ENCODE results near the gene FOXP1. TPM values are rescaled to one million over a fixed set of nuclear protein-coding genes. Genes with fewer than 3 reads are reported as not detected.

The FOXP1 gene
- total and polyA plus RNA-seq, 4 donors, result 4.9 to 35.4 (median 32.0) TPM

GRCh38 chr3:71065764-71066013, 517.8 kb downstream of the FOXP1 start:
- WGBS, result 5% methylated on average over 4 of the region's 4 CpGs
- DNase-seq (ENCODE audit: low spot score), result no peak
- TF ChIP-seq ZBTB33 (IDR thresholded peaks at IDR 0.05) (no peak), FOXA1 (IDR thresholded peaks at IDR 0.05) (no peak), EGR1 (IDR thresholded peaks at IDR 0.05; ENCODE audit: low read depth in 2 of 2) (no peak), REST (IDR thresholded peaks at IDR 0.05) (no peak), ATF3 (IDR thresholded peaks at IDR 0.05) (no peak), YY1 (IDR thresholded peaks at IDR 0.05) (no peak), RAD21 (IDR thresholded peaks at IDR 0.05) (no peak), NR2F2 (IDR thresholded peaks at IDR 0.05) (no peak), SP1 (IDR thresholded peaks at IDR 0.05) (no peak), HNF4A (conservative IDR thresholded peaks at IDR 0.05) (no peak), HNF4G (IDR thresholded peaks at IDR 0.05) (no peak), CTCF (IDR thresholded peaks at IDR 0.05; ENCODE audit: low read depth, low read length, missing input control) (no peak), GABPA (IDR thresholded peaks at IDR 0.05 in 1 of 2, conservative IDR thresholded peaks at IDR 0.05 in 1 of 2) (no peak), TAF1 (conservative IDR thresholded peaks at IDR 0.05) (no peak), JUND (IDR thresholded peaks at IDR 0.05) (no peak), RXRA (IDR thresholded peaks at IDR 0.05) (no peak), MAX (IDR thresholded peaks at IDR 0.05) (no peak), FOXA2 (IDR thresholded peaks at IDR 0.05) (no peak)
- H3K36me3 ChIP-seq (ENCODE audit: control insufficient read depth in 4 of 4, insufficient read depth in 3 of 4, low read depth in 1 of 4, low read length in 3 of 4), result no peaks in the 10 kb centered on the region
- H3K4me3 ChIP-seq (ENCODE audit: low read depth in 1 of 3, low read length in 3 of 3), result peak overlapping the region in 2 of 3 donors; percentile 68 to 74
- no peaks in the 10 kb centered on the region for H3K27me3 ChIP-seq (ENCODE audit: control insufficient read depth in 4 of 4, insufficient read depth in 4 of 4, low read length in 3 of 4)
- peaks cover 0 to 38% (median 31%) of the 10 kb centered on the region in 4 donors for H3K4me1 ChIP-seq (ENCODE audit: control insufficient read depth in 4 of 4, insufficient read depth in 4 of 4, low read length in 3 of 4)
- H3K9me3 ChIP-seq (ENCODE audit: control insufficient read depth in 4 of 4, low read length in 3 of 4), result no peaks in the 10 kb centered on the region
- H3K27ac ChIP-seq (ENCODE audit: low read depth in 1 of 2, low read length in 2 of 2), result peak overlapping the region; percentile 84 to 88
- peak overlapping the region in 1 of 2 donors; percentile 77 for H3K9ac ChIP-seq (ENCODE audit: low read depth in 1 of 2, low read length in 2 of 2)
